Naive thymus-derived CD8-positive, alpha-beta T cell (primary cell): Measurements from ENCODE around the gene GMIP. TPM values are rescaled to one million over a fixed set of nuclear protein-coding genes. Genes with fewer than 3 reads are reported as not detected.

Experiments used
- ATAC-seq, 2 donors: fragments of 150-1000 bp; cut with Tn5 transposase in 1 of 2; sonication (Bioruptor Pico), chemical (Tn5 transposase) in 1 of 2; 1 replicate in 1 of 2; 2 replicates in 1 of 2; pipeline ENCODE4 v1.10.0; 2021; ENCODE audit warnings: mild to moderate bottlenecking in 2 of 2, moderate library complexity in 2 of 2
- POLR2A ChIA-PET: fragments of 350-600 bp; sonication (Branson Sonifier 250); formaldehyde crosslinking; loops from one replicate; lab custom pipeline; 2021; ENCODE audit warnings: antibody characterized with exemption; lab: Charles Lee
- DNase-seq, 10 donors: peaks; one replicate each; pipeline versions ENCODE4 v3.0.0 to v3.0.0-alpha.2; 2020 to 2022
- H3K27ac Mint-ChIP-seq, 10 donors: one replicate each; pipeline ENCODE4 v1.8.0; 2020 to 2022; ENCODE audit warnings: mild to moderate bottlenecking in 10 of 10, mixed read lengths in 10 of 10, moderate library complexity in 4 of 10, inconsistent platforms in 1 of 10
- H3K27me3 Mint-ChIP-seq, 5 donors: one replicate each; pipeline ENCODE4 v1.8.0; 2021 to 2022; ENCODE audit warnings: mixed read lengths in 5 of 5
- H3K36me3 Mint-ChIP-seq, 3 donors: one replicate each; pipeline ENCODE4 v1.8.0; 2020 to 2022; ENCODE audit warnings: mixed read lengths in 3 of 3, mild to moderate bottlenecking in 2 of 3, inconsistent platforms in 1 of 3
- H3K4me1 Mint-ChIP-seq, 4 donors: one replicate each; pipeline ENCODE4 v1.8.0; 2021 to 2022; ENCODE audit warnings: mixed read lengths in 4 of 4
- H3K4me3 Mint-ChIP-seq, 10 donors: one replicate each; pipeline ENCODE4 v1.8.0; 2020 to 2022; ENCODE audit warnings: mild to moderate bottlenecking in 10 of 10, mixed read lengths in 10 of 10, moderate library complexity in 6 of 10, inconsistent platforms in 1 of 10
- H3K9me3 Mint-ChIP-seq, 9 donors: one replicate each; pipeline ENCODE4 v1.8.0; 2020 to 2022; ENCODE audit warnings: mixed read lengths in 9 of 9, mild to moderate bottlenecking in 3 of 9, inconsistent platforms in 1 of 9, moderate library complexity in 1 of 9
- polyA plus RNA-seq, 3 donors: library from polyadenylated mRNA; unstranded; fragments of 300-500 nt; fragmentation: Illumina TruSeq; gene quantifications; one replicate each; pipeline ENCODE4 v1.2.3, GENCODE V29; 2021
- total RNA-seq, 8 experiments: library from RNA in 2 of 8; stranded (reverse) in 2 of 8; gene quantifications; one replicate each; pipeline ENCODE4 v1.2.3 and lab custom pipeline; 2021 to 2026

GMIP gene
- total and polyA plus RNA-seq, 5 experiments from 2014 or later: 40.6 to 135 (median 72.4) TPM

DNA sequence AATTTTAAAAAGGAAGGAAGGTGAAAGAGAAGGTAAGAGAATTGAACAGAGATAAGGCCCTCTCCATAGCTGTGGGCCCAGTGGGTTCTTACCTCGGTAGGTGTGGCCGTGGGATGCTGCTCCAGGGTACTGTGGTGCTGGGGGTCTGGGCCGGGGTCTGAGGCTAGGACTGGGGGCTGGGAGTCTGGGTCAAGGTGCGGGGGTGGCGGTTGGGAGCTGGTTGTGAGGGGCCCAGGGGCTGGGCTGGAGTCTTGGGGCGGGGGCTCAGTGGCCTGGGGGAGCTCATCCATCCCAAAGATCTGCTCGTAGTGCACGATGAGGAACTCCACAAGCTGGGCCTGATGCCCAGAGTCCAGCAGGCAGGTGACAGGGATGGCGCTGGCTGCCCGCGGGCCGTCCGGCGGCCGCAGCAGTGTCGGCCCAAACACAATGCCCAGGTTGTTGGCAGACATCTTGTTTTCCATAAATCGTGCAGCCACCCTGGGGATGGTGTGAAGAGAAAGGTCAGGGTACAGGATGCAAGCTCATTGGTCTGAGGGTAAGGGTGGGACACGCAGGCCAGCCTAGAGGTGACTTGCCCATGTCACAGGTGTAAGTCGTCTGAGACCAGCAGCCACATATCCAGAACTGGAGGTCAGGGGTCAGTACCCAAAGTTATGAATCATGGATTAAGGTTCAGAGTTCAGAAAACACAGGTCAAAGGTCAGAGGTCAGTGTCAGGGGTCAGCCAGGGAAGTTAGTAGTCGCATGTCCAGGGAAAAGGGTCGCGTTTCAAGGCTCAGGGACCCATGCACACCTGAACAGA lies 9.5 kb downstream of the GMIP start:
- H3K27me3 Mint-ChIP-seq: no peaks in the 10 kb centered on the region
- H3K36me3 Mint-ChIP-seq: peaks cover 0 to 77% (median 25%) of the 10 kb centered on the region in 3 donors
- POLR2A ChIA-PET: interaction anchor here (0.6 to 3.5 kb wide), 6 partner anchors 24 to 246 kb away, joined by 3 to 15 read pairs (median 4); partner anchors contain the start of gene ZNF101
- H3K9me3 Mint-ChIP-seq: no peaks in the 10 kb centered on the region
- H3K4me1 Mint-ChIP-seq: peaks cover 6 to 34% (median 17%) of the 10 kb centered on the region in 4 donors
- peak overlapping the region in 8 of 10 donors; percentile 2 to 86 (median 60) for H3K27ac Mint-ChIP-seq
- peak overlapping the region in 2 of 10 donors; percentile 42 to 46 for H3K4me3 Mint-ChIP-seq
- no peak for ATAC-seq
- peak in 1 of 10 donors; percentile 57 for DNase-seq

DNA sequence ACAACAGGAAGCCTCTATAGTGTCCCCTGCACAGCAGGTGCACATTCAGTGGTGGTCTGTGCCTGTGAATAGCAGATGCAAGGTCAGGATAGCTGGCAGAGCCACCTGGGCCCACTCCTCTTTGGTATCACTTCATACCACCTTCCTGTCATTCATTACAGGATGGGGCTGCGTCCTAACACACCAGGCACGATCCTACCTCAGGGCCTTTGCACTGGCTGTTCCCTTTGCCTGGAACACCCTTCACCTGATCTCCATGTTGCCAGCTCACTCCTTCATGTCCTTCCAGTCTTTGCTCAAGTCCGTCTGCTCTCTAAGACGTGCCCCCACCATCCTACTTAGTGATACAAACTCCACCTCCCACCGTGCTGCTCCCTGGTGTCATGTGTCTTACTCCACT lies 10.8 kb downstream of the GMIP start:
- POLR2A ChIA-PET: interaction anchor here (0.5 to 3.5 kb wide), 3 partner anchors 34 to 1087 kb away, joined by 3 to 15 read pairs (median 7); partner anchors contain the start of gene ZNF101
- ATAC-seq: no peak
- peak overlapping the region in 6 of 10 donors; percentile 30 to 83 (median 66) for H3K27ac Mint-ChIP-seq
- H3K4me3 Mint-ChIP-seq: no peak overlapping the region
- peak in 1 of 10 donors; percentile 48 for DNase-seq
- H3K4me1 Mint-ChIP-seq: peaks cover 8 to 38% (median 19%) of the 10 kb centered on the region in 4 donors
- H3K9me3 Mint-ChIP-seq: no peaks in the 10 kb centered on the region
- peaks cover 0 to 71% (median 27%) of the 10 kb centered on the region in 3 donors for H3K36me3 Mint-ChIP-seq
- H3K27me3 Mint-ChIP-seq: no peaks in the 10 kb centered on the region

DNA sequence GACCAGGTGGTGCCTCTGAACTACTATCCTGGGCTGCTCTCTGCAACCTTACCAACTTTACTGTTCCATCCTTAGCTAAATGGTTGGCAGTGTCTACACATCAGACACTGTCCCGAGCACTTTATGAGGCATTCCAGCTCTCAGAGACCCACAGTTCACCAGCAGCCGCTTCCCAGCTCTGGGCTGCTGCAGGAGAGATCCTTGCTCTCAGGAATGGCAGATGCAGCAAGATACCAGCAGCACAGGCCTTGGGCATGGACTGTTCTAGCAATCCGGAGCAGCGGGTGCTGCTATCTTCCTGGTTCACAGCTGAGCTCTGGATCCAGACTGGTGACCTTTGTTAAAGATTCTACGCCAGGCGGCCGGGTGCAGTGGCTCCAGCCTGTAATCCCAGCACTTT lies 12.1 kb downstream of the GMIP start:
- DNase-seq (peak in 1 of 10 donors; percentile 41), ATAC-seq (no peak)
- POLR2A ChIA-PET: interaction anchor here (0.7 to 1.1 kb wide), 4 partner anchors 13 to 328 kb away, joined by 3 to 4 read pairs (median 4); no protein-coding TSS in a partner anchor
- Mint-ChIP-seq H3K27me3 (no peaks in the 10 kb centered on the region), H3K4me1 (peaks cover 17 to 52% (median 31%) of the 10 kb centered on the region in 4 donors), H3K4me3 (peak overlapping the region in 1 of 10 donors; percentile 70), H3K27ac (peak overlapping the region in 4 of 10 donors; percentile 3 to 81 (median 38)), H3K9me3 (no peaks in the 10 kb centered on the region), H3K36me3 (peaks cover 0 to 61% (median 27%) of the 10 kb centered on the region in 3 donors)

DNA sequence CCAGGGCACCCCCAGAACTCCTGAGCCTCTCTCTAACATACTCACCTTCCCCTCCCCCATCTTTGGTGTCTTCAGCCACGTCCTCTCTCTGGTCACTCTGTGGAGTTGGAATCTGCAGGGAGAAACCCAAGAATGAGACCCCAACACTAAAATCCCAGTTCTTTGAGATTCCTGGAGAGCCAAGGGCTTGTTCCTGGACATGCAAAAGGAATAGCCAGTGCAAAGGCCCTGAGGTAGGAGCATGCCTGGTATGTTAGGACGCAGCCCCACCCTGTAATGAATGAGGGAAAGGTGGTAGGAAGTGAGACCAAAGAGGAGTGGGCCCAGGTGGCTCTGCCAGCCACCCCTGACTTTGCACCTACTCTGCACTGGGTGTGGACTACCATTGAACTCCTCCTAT lies 13.0 kb downstream of the GMIP start:
- POLR2A ChIA-PET: interaction anchor here (1.1 to 3.8 kb wide), 2 partner anchors 28 to 33 kb away, joined by 4 to 20 read pairs; partner anchors contain the start of gene ATP13A1
- peak overlapping the region in 3 of 10 donors; percentile 6 to 75 (median 18) for H3K4me3 Mint-ChIP-seq
- peak in 1 of 10 donors; percentile 38 for DNase-seq
- no peaks in the 10 kb centered on the region for H3K27me3 Mint-ChIP-seq
- peaks cover 22 to 52% (median 35%) of the 10 kb centered on the region in 4 donors for H3K4me1 Mint-ChIP-seq
- H3K36me3 Mint-ChIP-seq: peaks cover 0 to 57% (median 23%) of the 10 kb centered on the region in 3 donors
- H3K27ac Mint-ChIP-seq: peak overlapping the region in 7 of 10 donors; percentile 6 to 81 (median 56)
- H3K9me3 Mint-ChIP-seq: no peaks in the 10 kb centered on the region
- ATAC-seq: no peak

DNA sequence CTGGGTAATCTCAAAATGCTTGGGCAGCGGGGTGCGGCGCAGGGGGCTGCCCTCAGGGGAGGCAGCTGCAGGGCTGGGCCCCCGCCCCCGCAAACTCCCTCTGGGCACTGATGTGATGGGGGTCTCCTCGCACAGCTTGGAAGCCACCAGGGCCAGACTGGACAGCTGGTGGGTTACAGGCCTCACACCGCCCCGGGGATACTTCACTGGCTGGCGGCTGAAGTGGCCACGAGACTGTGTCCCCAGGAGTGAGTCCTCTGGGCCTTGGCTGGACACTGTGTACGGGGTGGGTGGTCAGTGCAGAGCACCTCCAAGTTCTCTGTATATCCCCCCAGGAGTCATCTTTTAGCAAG lies 13.4 kb downstream of the GMIP start:
- Mint-ChIP-seq H3K4me1 (peaks cover 22 to 48% (median 34%) of the 10 kb centered on the region in 4 donors), H3K27me3 (no peaks in the 10 kb centered on the region), H3K4me3 (peak overlapping the region in 3 of 10 donors; percentile 45 to 85 (median 75)), H3K9me3 (no peaks in the 10 kb centered on the region), H3K36me3 (peaks cover 0 to 53% (median 22%) of the 10 kb centered on the region in 3 donors), H3K27ac (peak overlapping the region in 6 of 10 donors; percentile 17 to 81 (median 64))
- ATAC-seq (no peak), DNase-seq (peak in 1 of 10 donors; percentile 54)
- POLR2A ChIA-PET: interaction anchor here (3.8 to 4.2 kb wide), 2 partner anchors 33 to 38 kb away, joined by 20 to 47 read pairs; partner anchors contain the start of genes ATP13A1 and ZNF101

DNA sequence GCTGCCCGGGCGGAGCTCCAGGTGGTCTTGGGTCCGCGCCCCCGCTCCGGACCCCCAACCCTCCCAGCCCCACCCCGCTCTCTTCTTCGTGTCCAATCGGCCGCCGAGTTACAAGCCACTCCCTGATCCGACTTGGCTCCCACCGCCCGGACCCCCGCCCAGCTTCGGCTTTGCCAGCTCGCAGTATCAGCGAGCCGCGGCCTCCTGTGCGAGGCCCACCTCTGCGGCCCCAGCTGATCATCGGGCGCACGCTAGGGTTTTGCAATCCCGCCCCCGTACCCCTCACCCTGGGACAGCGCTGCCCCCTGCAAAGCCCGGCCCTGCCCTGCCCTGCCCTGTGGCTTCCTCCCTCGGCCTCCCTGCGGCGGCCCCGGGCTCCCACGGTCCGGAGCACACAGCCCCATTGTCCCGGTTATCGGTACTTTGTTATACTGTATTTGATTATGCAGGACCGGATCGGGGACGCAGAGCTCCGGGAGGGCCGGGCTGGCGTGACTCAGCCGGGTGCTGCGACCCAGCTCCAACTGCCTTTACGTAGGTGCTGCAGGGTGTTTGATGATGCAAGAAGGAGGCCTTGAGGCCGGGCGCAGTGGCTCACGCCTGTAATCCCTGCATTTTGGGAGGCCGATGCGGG lies 14.8 kb downstream of the GMIP start:
- POLR2A ChIA-PET: interaction anchor here (0.6 to 4.2 kb wide), 40 partner anchors 10 to 372 kb away, joined by 3 to 47 read pairs (median 5); partner anchors contain the start of genes ATP13A1, GMIP, NDUFA13 and PBX4

DNA sequence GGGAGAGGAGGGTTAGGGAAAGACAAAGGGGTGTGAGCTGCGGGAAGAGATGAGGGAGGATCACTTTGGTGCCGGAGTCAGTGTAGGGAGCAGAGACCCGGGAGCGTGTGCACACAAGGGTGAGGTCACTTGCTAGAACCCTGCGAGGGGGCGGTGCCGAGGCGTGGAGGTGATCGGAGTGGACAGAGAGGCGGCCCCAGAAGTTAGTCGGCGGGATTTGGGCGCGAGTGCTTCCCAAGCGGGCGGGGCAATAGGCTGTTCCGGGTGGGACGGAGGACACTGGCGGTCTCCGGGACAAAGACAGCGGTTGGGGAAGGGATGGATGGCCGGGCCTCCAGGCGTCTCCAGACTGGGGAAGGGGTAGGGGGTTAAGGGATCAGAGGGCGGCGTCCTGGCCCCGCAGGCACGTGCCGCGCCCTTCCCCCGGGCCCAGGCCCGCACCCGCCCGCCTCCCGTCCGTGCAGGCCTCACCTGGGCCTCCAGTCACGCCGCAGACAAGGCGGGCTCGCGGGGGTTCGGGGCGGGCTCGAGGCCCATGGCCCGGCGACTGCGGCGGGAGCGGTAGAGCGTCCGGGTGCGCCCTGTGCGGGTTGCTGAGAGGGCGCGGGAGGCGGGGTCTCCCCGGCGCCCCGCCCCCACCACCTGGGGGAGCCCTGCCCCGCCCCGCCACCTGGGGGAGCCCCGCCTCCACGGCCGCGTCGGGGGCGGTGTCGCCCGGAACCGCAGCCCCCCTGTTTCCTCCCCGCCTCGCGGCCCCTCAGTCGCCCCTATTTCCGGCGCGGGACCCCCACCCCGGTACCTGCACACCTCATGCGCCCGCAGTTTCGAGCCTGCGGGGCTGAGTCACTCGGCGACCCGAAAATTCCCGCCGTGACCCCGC lies 15.6 kb downstream of the GMIP start, which contains the start of gene LPAR2:
Gene LPAR2 (minus strand): TSS at position 600 of the 880 bp plus-strand sequence. CDS start 945 bp downstream, outside the sequence.
- H3K27ac Mint-ChIP-seq: peak within 1 kb of the TSS; percentile 93 to 99 (median 96)
- H3K4me1 Mint-ChIP-seq: peaks cover 15 to 38% (median 27%) of the 10 kb centered on the region in 4 donors
- peaks cover 0 to 50% (median 14%) of the 10 kb centered on the region in 3 donors for H3K36me3 Mint-ChIP-seq
- DNase-seq (peak; percentile 77 to 93 (median 84)), ATAC-seq (peak; percentile 80 to 84)
- POLR2A ChIA-PET: interaction anchor here (0.7 to 4.2 kb wide), 39 partner anchors 8 to 238 kb away, joined by 3 to 47 read pairs (median 5); partner anchors contain the start of genes ATP13A1, GMIP, NDUFA13 and PBX4
- H3K27me3 Mint-ChIP-seq: no peaks in the 10 kb centered on the region
- no peaks in the 10 kb centered on the region for H3K9me3 Mint-ChIP-seq
- peak within 1 kb of the TSS; percentile 85 to 99 (median 98) for H3K4me3 Mint-ChIP-seq

More for the DNA sequence above, 14.8 kb downstream of the GMIP start:
- DNase-seq (peak in 8 of 10 donors; percentile 20 to 69 (median 44)), ATAC-seq (peak; percentile 31 to 38)
- peaks cover 0 to 52% (median 19%) of the 10 kb centered on the region in 3 donors for H3K36me3 Mint-ChIP-seq
- peaks cover 18 to 39% (median 33%) of the 10 kb centered on the region in 4 donors for H3K4me1 Mint-ChIP-seq
- peak overlapping the region; percentile 76 to 90 (median 83) for H3K4me3 Mint-ChIP-seq
- peak overlapping the region; percentile 82 to 95 (median 92) for H3K27ac Mint-ChIP-seq
- no peaks in the 10 kb centered on the region for H3K27me3 Mint-ChIP-seq
- no peaks in the 10 kb centered on the region for H3K9me3 Mint-ChIP-seq

DNA sequence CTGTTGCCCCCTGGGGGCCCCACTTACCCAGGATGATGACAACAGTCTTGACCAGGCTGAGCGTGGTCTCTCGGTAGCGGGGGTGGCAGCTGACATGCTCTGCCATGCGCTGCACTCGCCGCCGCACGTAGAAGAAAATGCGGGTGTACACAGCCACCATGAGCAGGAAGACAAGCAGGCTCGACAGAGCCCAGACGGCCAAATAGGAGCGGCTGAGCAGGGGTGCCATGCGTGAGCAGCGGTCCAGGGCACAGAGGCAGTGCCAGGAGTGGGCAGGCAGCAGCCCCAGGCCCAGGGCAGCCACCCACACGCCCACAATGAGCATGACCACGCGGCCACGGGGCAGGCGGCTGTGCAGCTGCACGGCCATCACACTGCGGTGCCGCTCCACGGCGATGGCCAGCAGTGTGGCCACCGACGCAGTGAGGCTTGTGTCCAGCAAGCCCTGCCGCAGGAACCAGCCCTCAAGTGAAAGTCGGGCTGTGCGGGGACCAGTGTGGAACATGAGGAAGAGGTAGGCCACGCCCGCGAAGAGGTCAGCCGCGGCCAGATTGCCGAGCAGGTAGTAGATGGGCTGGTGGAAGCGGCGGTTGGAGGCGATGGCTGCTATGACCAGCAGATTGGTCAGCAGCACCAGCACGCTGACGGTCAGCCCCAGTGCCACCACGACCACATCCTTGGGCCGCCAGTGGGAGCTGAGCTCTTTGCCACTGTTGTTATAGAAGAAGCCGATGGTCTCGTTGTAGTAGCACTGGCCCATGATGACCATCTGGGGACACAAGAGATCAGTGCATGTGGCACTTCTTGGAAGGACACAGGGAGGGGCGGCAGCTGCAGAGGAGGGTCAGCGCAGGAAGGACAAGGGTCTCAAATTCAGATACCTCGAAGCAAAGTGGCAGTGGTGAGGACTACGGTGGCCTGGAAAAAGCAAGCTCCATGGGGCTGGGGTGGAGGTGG lies 16.7 kb downstream of the GMIP start:
- ATAC-seq (no peak), DNase-seq (peak in 1 of 10 donors; percentile 59)
- H3K4me3 Mint-ChIP-seq: peak overlapping the region; percentile 85 to 99 (median 98)
- peaks cover 0 to 45% (median 10%) of the 10 kb centered on the region in 3 donors for H3K36me3 Mint-ChIP-seq
- peaks cover 15 to 43% (median 27%) of the 10 kb centered on the region in 4 donors for H3K4me1 Mint-ChIP-seq
- POLR2A ChIA-PET: interaction anchor here (0.7 to 4.2 kb wide), 13 partner anchors 8 to 94 kb away, joined by 3 to 47 read pairs (median 4); partner anchors contain the start of genes ATP13A1, GMIP, PBX4 and ZNF101
- H3K9me3 Mint-ChIP-seq: no peaks in the 10 kb centered on the region
- H3K27ac Mint-ChIP-seq: peak overlapping the region; percentile 93 to 99 (median 96)
- no peaks in the 10 kb centered on the region for H3K27me3 Mint-ChIP-seq

DNA sequence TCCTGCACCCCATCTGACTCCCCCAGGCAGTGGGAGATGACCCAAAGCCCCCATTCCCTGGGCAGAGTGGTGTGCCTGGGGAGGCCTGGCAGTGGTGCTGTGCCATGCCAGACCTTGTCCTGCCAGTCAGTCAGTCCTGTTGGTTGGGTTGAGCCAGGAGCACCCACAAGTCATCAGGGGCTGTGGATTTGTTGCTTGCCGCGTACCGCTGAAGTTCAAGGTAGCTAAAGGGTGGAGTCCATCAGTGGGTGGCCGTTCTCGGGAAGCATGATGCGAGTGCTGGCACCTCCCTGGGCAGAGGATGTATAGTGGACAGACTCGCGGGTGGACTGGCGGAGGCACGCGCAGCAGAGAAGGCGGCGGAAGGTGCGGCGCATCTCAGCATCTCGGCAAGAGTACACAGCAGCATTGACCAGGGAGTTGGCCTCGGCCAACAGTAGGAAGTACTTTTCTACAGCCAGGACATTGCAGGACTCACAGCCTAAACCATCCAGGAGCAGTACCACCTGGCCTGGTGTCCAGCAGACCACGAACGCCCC lies 19.4 kb downstream of the GMIP start:
- ATAC-seq: no peak
- DNase-seq: peak in 1 of 10 donors; percentile 62
- no peaks in the 10 kb centered on the region for H3K9me3 Mint-ChIP-seq
- POLR2A ChIA-PET: interaction anchor here (0.5 kb wide), 1 partner anchor 43 kb away, joined by 4 read pairs; no protein-coding TSS in a partner anchor
- H3K4me3 Mint-ChIP-seq: no peak overlapping the region
- peak overlapping the region in 7 of 10 donors; percentile 19 to 80 (median 49) for H3K27ac Mint-ChIP-seq
- peaks cover 0 to 36% (median 11%) of the 10 kb centered on the region in 3 donors for H3K36me3 Mint-ChIP-seq
- H3K27me3 Mint-ChIP-seq: no peaks in the 10 kb centered on the region
- H3K4me1 Mint-ChIP-seq: peaks cover 17 to 51% (median 33%) of the 10 kb centered on the region in 4 donors

DNA sequence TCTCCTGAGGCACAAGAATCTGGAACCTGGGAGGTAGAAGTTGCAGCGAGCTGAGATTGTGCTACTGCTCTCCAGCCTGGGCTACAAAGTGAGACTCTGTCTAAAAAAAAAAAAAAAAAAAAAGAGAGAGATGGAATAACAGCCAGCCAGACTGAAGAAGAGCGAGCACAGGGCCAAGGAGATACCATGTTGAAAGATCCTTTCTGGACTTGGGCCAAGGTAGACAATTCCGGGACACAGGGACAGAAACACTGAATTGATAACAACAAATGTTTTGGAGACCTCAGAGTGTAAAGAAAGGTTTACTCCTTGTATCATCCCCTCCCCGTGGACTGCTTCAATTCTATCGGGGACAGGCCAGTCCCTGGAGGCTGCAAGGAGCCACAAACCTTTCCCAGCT lies 20.1 kb downstream of the GMIP start:
- Mint-ChIP-seq H3K27me3 (no peaks in the 10 kb centered on the region), H3K4me1 (peaks cover 20 to 53% (median 35%) of the 10 kb centered on the region in 4 donors)

More for the DNA sequence above, 20.1 kb downstream of the GMIP start:
- no peak overlapping the region for H3K4me3 Mint-ChIP-seq
- peaks cover 0 to 32% (median 9%) of the 10 kb centered on the region in 3 donors for H3K36me3 Mint-ChIP-seq
- peak in 1 of 10 donors; percentile 24 for DNase-seq
- H3K9me3 Mint-ChIP-seq: no peaks in the 10 kb centered on the region
- peak overlapping the region in 7 of 10 donors; percentile 19 to 80 (median 56) for H3K27ac Mint-ChIP-seq
- no peak for ATAC-seq
- POLR2A ChIA-PET: no interaction called here
